Ishikawa (cell line): ENCODE results near the gene SYNCRIP.

Experiments used
- CEBPB ChIP-seq: IDR thresholded peaks from 2 replicates; pipeline ENCODE4 v1.6.1; 2012
- CREB1 ChIP-seq: IDR thresholded peaks from 2 replicates; pipeline ENCODE4 v1.6.1; 2012; ENCODE audit warnings: low read depth
- EP300 ChIP-seq: IDR thresholded peaks from 2 replicates; pipeline ENCODE4 v1.6.1; 2012; ENCODE audit warnings: borderline replicate concordance
- FOXM1 ChIP-seq: IDR thresholded peaks from 2 replicates; pipeline ENCODE4 v1.6.1; 2012; ENCODE audit warnings: low read depth, borderline replicate concordance
- NFIC ChIP-seq: IDR thresholded peaks from 2 replicates; pipeline ENCODE4 v1.6.1; 2012
- RAD21 ChIP-seq: IDR thresholded peaks from 2 replicates; pipeline ENCODE4 v1.6.1; 2012; ENCODE audit warnings: low read depth
- TAF1 ChIP-seq: IDR thresholded peaks from 2 replicates; pipeline ENCODE4 v1.6.1; 2012; ENCODE audit warnings: low read depth, mild to moderate bottlenecking
- TCF12 ChIP-seq: IDR thresholded peaks from 2 replicates; pipeline ENCODE4 v1.6.1; 2012; ENCODE audit warnings: low read depth
- YY1 ChIP-seq: IDR thresholded peaks from 2 replicates; pipeline ENCODE4 v1.6.1; 2012; ENCODE audit warnings: low read depth
- ZBTB7A ChIP-seq: IDR thresholded peaks from 2 replicates; pipeline ENCODE4 v1.6.1; 2012; ENCODE audit warnings: low read depth
- TF ChIP-seq, protein P1 (sequence below): IDR thresholded peaks from 2 replicates; pipeline ENCODE4 v1.6.1; 2012
- TF ChIP-seq, protein P2 (sequence below): IDR thresholded peaks from 2 replicates; pipeline ENCODE4 v1.6.1; 2012

DNA sequence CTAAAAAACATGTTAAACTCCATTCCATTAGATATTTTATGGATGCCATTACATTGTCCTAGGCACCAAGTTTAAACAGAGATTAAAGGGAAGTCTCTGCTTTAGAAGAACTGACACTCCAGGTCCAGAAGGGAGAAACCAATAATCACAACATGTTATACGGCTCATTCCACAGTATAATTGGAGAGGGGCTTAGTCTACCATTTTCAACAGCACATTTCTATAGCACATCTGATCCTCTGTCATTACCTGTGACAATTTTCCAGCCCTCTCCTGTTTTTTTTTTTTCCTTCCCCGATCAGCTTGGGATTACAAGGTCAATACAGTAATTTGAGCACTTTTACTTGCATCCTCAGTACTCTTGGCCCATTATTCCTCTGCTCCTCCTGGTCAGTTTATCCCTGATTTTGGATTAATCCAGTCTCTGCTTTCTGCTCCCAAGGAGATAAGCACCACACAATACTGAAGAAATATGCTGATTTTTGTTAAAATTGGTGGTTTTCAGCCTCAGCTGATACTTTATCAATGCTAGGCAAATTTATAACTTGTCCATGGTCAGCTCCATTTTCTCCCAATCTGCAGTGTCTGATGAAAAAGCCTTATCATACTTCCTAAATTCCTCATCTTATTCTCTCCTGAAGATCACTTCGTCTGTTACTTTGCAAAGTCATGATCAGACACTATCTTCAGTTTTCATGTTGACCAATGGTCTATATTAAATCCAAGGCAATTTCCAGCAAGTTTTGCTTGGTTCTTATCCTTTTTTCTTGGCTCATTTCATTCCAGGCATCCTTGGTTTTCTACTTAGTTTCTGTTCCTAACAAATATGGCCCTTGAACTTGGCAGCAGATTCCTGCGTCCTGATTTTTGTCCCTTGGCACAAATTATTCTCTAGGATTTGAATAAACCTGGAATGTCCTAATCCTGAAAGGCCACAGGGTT is 30.8 kb upstream of the SYNCRIP start:
- no peak for TF ChIP-seq EP300
- TF ChIP-seq TAF1 = no peak
- TF ChIP-seq TCF12 = no peak
- no peak for TF ChIP-seq FOXM1
- no peak for TF ChIP-seq RAD21
- TF ChIP-seq, protein P1, sequence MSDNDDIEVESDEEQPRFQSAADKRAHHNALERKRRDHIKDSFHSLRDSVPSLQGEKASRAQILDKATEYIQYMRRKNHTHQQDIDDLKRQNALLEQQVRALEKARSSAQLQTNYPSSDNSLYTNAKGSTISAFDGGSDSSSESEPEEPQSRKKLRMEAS = no peak
- TF ChIP-seq NFIC = no peak
- TF ChIP-seq YY1 = no peak
- TF ChIP-seq CEBPB = no peak
- no peak for TF ChIP-seq ZBTB7A
- no peak for TF ChIP-seq CREB1
- TF ChIP-seq, protein P2, sequence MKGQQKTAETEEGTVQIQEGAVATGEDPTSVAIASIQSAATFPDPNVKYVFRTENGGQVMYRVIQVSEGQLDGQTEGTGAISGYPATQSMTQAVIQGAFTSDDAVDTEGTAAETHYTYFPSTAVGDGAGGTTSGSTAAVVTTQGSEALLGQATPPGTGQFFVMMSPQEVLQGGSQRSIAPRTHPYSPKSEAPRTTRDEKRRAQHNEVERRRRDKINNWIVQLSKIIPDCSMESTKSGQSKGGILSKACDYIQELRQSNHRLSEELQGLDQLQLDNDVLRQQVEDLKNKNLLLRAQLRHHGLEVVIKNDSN = no peak
